OCI-M2 (cell line): ENCODE data around the gene LY86.

Experiments
- DNase-seq: peaks from one replicate; lab custom pipeline; 2025; ENCODE audit not compliant: unreplicated experiment; lab: John Stamatoyannopoulos, UW

The LY86 gene

GRCh38 chr6:6620766-6621425 is 32.4 kb downstream of the LY86 start:
- DNase-seq, result no peak

- DNase-seq, result no peak
Measured at GRCh38 chr6:6622501-6622900, 34.0 kb downstream of the LY86 start.

GRCh38 chr6:6623553-6623952 is 35.0 kb downstream of the LY86 start:
- DNase-seq, result no peak

- no peak for DNase-seq
Measured at GRCh38 chr6:6624269-6624990, 35.9 kb downstream of the LY86 start.

- DNase-seq, result no peak
Measured at GRCh38 chr6:6626187-6626586, 37.7 kb downstream of the LY86 start.

GRCh38 chr6:6629402-6629801 is 40.9 kb downstream of the LY86 start:
- no peak for DNase-seq

- DNase-seq, result no peak
Measured at GRCh38 chr6:6631053-6631452, 42.5 kb downstream of the LY86 start.

- no peak for DNase-seq
Measured at GRCh38 chr6:6631534-6632276, 43.2 kb downstream of the LY86 start.

- no peak for DNase-seq
Measured at GRCh38 chr6:6633898-6634734, 45.6 kb downstream of the LY86 start.

- no peak for DNase-seq
Measured at GRCh38 chr6:6634735-6635075, 46.2 kb downstream of the LY86 start.

- DNase-seq, result no peak
Measured at GRCh38 chr6:6635291-6635690, 46.8 kb downstream of the LY86 start.

GRCh38 chr6:6635869-6636268 is 47.3 kb downstream of the LY86 start:
- DNase-seq, result no peak

- no peak for DNase-seq
Measured at GRCh38 chr6:6639572-6639971, 51.1 kb downstream of the LY86 start.

- DNase-seq, result no peak
Measured at GRCh38 chr6:6640926-6641325, 52.4 kb downstream of the LY86 start.

GRCh38 chr6:6643398-6643797 is 54.9 kb downstream of the LY86 start:
- no peak for DNase-seq

GRCh38 chr6:6645261-6645917 is 56.9 kb downstream of the LY86 start:
- no peak for DNase-seq

GRCh38 chr6:6646384-6646783 is 57.9 kb downstream of the LY86 start:
- no peak for DNase-seq

GRCh38 chr6:6646859-6647258 is 58.3 kb downstream of the LY86 start:
- DNase-seq, result no peak

- no peak for DNase-seq
Measured at GRCh38 chr6:6648692-6649343, 60.3 kb downstream of the LY86 start.

- no peak for DNase-seq
Measured at GRCh38 chr6:6649824-6650349, 61.4 kb downstream of the LY86 start.
